Mononuclear cell (primary cell): ENCODE data around the gene IPO9. TPM values are rescaled to one million over a fixed set of nuclear protein-coding genes. Genes with fewer than 3 reads are reported as not detected.

ENCODE experiments used
- H3K27me3 ChIP-seq: 2 replicates; pipeline ENCODE4 v1.6.0; 2011; ENCODE audit warnings: low read length, control low read depth; ENCODE audit not compliant: insufficient read depth
- H3K4me1 ChIP-seq: 2 replicates; pipeline ENCODE4 v1.5.1; 2011; ENCODE audit warnings: mild to moderate bottlenecking, low read length, control low read depth; ENCODE audit not compliant: insufficient read depth
- H3K4me3 ChIP-seq: 2 replicates; pipeline ENCODE4 v1.5.1; 2011; ENCODE audit warnings: mild to moderate bottlenecking, low read length, moderate library complexity
- H3K9me3 ChIP-seq: 2 replicates; pipeline ENCODE4 v1.5.1; 2011; ENCODE audit warnings: low read depth, mild to moderate bottlenecking, control low read depth, low read length
- total RNA-seq: library from RNA; depleted of rRNA; stranded (reverse); fragments of >200 nt; gene quantifications from one replicate; pipeline ENCODE4 v1.2.3, GENCODE V29; 2012

IPO9 gene
- total RNA-seq, 1 donor, result 14.4 TPM

DNA sequence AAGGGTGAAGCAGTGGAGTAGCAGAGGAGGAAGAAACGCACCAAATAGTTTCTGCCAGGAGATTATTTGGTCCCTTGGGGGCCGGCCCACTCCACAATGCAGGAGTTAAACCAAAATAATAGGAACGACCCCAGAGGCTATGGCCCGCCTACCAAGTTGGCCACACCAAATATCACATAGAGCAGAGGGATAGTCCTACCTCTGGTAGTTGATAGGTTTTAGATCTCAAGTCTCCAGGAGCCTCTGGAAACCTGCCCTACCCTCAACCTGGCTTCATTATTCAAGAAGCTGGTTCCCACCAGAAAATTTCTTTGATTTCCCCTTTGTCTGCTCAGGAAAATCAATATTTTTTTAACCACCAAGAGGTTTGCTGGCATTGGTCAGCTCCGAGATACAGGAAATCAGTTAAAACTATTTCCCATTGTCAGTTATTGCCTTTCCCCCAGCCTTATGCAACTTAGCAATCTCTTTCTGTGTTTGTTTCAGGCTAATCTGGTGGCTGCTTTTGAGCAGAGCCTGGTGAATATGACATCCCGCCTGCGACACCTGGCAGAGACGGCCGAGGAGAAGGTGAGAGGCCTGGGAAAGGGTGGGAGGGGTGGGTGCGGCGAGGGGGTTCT lies 35.5 kb upstream of the IPO9 start:
- Histone ChIP-seq H3K27me3 (no peaks in the 10 kb centered on the region), H3K4me1 (peaks cover 28% of the 10 kb centered on the region), H3K4me3 (no peak overlapping the region), H3K9me3 (no peaks in the 10 kb centered on the region)

DNA sequence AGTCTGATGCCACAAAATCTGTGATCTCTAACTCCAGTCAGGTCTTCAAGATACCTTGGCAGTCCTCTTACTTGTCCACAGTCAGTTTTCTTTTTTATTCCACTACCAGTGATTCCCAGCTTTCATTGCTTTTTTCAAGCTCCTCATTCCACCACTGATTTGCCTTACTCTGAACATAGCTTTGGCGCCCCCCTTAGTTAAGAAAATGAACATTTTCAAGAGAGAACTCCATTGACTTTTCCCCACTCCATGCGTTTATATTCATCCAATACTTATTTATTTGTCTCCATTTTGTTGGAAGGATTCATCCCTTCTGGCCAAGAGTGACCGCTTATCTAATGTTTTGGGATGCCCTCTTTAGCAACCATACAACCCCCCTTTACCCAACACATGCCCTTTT lies 33.9 kb upstream of the IPO9 start:
- H3K27me3 ChIP-seq, result no peaks in the 10 kb centered on the region
- no peak overlapping the region for H3K4me3 ChIP-seq
- no peaks in the 10 kb centered on the region for H3K9me3 ChIP-seq
- H3K4me1 ChIP-seq, result peaks cover 26% of the 10 kb centered on the region

DNA sequence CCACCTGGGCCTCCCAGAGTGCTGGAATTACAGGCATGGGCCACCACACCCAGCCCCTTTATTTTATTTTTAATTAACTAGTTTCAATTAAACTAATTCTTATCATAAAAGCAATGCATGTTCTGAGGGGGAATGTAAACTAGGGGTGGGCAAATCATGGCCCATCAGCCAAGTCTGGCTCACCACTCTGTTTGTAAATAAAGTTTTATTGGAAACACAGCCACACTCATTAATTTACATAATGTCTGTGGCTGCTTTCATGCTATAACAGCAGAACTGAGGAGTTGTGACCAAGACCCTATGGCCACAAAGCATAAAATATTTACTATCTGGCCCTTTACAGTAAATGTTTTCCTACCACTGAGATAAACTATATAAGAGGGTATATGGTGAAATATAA lies 28.7 kb upstream of the IPO9 start:
- Histone ChIP-seq H3K4me3 (no peak overlapping the region), H3K9me3 (no peaks in the 10 kb centered on the region), H3K4me1 (no peaks in the 10 kb centered on the region), H3K27me3 (no peaks in the 10 kb centered on the region)

DNA sequence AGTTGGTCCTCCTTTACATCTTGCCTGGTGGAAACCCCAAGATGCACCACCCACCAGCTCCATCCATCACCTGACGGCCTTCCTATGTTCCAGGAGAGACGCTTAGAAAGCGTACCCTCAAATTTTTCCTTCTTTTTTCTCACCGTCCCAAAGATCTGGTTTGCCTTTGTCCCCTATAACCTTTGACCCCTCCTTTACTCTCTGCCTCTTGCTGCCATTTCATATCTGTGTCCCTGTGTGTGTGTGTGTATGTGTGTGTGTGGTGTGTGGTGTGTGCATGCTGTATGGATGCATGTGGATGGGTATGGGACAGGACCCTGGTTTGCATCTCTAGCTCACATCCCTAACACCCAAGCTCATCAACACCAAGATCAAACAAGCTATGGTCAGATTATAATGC lies 22.2 kb upstream of the IPO9 start:
- Histone ChIP-seq H3K4me1 (no peaks in the 10 kb centered on the region), H3K27me3 (no peaks in the 10 kb centered on the region), H3K9me3 (no peaks in the 10 kb centered on the region), H3K4me3 (no peak overlapping the region)

DNA sequence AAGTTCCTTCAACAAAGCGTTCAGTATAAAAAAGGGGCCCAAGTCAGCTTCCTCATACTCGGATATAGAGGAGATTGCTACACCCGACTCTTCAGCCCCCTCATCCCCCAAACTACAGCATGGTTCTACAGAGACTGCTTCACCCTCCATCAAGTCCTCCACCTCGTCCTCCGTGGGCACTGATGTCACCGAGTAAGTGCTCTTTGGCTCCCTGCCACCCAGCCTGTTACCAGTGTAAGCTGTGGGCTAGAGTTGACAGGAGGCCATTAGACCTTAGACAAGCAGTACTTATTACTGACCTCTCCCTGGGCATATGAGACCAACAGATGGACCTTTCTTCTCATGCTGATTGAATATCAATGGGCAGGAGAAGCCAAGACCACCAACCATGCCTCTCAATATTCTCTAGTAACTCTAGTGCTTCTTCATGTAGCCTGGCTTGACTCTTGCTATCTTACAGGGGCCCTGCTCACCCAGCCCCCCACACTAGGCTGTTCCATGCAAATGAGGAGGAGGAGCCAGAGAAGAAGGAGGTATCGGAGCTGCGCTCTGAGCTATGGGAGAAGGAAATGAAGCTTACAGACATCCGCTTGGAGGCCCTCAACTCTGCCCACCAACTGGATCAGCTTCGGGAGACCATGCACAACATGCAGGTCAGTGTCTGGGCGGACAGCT lies 20.9 kb upstream of the IPO9 start:
- Histone ChIP-seq H3K4me3 (no peak overlapping the region), H3K4me1 (no peaks in the 10 kb centered on the region), H3K9me3 (no peaks in the 10 kb centered on the region), H3K27me3 (no peaks in the 10 kb centered on the region)

DNA sequence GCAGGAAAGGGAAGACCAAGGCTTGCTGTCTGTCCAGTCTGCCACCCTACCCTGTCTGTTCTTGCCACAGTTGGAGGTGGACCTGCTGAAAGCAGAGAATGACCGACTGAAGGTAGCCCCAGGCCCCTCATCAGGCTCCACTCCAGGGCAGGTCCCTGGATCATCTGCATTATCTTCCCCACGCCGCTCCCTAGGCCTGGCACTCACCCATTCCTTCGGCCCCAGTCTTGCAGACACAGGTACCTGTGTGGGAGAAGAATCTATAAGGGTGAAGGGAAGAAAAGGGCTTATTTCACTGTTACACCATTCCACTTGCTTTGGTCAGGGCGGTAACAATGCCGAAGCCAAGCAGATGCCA lies 20.3 kb upstream of the IPO9 start:
- Histone ChIP-seq H3K27me3 (no peaks in the 10 kb centered on the region), H3K4me1 (no peaks in the 10 kb centered on the region)

DNA sequence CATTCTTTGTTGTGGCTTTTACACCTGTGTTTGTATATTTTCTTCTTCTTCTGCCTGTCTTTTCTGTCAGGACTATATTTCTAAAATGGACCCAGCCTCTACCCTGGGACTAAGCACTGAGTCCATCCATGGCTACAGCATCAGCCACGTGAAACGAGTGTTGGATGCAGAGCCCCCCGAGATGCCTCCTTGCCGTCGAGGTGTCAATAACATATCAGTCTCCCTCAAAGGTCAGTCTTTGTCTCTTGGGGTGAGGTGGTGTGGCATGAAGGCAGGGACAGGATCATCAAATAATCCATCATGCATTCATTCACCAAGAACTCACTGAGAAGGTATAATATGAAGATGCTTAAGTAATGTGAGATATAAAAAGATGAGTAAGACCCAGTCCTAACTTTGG lies 19.1 kb upstream of the IPO9 start:
- no peak overlapping the region for H3K4me3 ChIP-seq

More for the DNA sequence above, 20.3 kb upstream of the IPO9 start:
- H3K4me3 ChIP-seq, result no peak overlapping the region
- H3K9me3 ChIP-seq, result no peaks in the 10 kb centered on the region

DNA sequence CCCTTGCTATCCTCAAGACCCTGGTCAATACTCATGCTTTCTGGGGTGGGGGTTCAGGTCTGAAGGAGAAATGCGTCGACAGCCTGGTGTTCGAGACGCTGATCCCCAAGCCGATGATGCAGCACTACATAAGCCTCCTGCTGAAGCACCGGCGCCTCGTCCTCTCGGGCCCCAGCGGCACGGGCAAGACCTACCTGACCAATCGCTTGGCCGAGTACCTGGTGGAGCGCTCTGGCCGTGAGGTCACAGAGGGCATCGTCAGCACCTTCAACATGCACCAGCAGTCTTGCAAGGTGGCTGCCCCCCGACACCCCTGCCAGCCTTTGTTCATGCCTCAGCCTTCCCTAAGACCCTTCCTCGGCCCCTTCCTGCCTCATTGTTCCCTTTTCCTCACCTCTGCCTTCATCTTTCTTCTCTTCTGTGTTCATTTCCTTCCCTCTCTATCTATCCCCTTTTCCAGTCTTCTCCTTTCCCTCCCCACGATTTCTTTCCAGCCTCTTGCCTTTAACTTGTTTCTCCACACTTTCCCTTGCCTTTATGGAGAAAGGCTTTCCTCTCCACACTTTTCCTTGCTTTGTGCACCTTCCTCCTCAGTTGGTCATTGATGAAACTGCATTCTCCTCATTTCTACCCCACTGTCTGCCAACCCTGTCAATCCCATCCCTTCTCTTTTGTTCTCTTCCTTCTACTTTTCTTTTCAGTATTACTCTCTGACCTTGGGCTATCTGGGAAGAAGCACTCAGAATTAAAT lies 18.3 kb upstream of the IPO9 start:
- Histone ChIP-seq H3K4me3 (no peak overlapping the region), H3K27me3 (no peaks in the 10 kb centered on the region), H3K4me1 (no peaks in the 10 kb centered on the region), H3K9me3 (no peaks in the 10 kb centered on the region)

More for the DNA sequence above, 19.1 kb upstream of the IPO9 start:
- Histone ChIP-seq H3K27me3 (no peaks in the 10 kb centered on the region), H3K4me1 (no peaks in the 10 kb centered on the region), H3K9me3 (no peaks in the 10 kb centered on the region)

DNA sequence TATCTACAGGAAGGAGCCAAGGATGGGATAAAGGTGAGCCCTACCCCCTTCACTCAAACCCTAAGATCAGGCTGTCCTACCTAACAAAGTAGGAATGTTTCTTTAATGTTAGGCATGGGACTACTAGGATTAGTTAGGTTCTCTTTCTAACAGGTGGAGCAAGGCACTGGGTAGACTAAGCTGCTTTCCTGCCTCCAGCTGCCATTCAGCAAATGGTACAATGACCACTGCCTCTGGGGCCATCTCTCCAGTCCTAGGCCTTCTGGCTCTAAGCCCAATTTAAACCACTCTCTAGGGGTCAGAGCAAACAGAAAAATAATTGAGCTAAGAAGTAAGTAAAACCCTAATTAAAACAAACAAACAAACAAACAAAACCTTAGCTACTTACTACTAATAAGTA lies 15.7 kb upstream of the IPO9 start:
- Histone ChIP-seq H3K9me3 (no peaks in the 10 kb centered on the region), H3K4me1 (no peaks in the 10 kb centered on the region), H3K4me3 (no peak overlapping the region), H3K27me3 (no peaks in the 10 kb centered on the region)

DNA sequence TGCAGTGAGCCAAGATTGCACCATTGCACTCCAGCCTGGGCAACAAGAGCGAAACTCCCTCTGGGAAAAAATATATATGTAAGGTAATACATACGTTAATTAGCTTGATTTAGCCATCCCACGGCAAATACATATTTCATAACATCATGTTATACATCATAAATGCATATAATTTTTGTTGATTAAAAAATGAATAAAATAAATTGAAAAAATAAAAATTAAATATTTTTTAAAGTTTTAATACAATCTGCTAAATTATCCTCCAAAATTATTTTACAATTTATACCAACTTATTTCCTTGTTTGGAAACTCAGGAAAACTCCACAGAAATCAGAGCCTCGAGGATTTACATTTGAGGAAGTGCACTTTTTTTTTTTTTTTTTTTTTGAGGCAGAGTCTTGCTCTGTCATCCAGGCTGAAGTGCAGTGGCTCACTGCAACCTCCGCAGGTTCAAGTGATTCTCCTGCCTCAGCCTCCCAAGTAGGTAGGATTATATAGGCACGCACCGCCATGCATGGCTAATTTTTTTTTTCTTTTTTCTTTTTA lies 12.6 kb upstream of the IPO9 start:
- H3K27me3 ChIP-seq, result no peaks in the 10 kb centered on the region
- no peaks in the 10 kb centered on the region for H3K9me3 ChIP-seq
- no peaks in the 10 kb centered on the region for H3K4me1 ChIP-seq
- no peak overlapping the region for H3K4me3 ChIP-seq

DNA sequence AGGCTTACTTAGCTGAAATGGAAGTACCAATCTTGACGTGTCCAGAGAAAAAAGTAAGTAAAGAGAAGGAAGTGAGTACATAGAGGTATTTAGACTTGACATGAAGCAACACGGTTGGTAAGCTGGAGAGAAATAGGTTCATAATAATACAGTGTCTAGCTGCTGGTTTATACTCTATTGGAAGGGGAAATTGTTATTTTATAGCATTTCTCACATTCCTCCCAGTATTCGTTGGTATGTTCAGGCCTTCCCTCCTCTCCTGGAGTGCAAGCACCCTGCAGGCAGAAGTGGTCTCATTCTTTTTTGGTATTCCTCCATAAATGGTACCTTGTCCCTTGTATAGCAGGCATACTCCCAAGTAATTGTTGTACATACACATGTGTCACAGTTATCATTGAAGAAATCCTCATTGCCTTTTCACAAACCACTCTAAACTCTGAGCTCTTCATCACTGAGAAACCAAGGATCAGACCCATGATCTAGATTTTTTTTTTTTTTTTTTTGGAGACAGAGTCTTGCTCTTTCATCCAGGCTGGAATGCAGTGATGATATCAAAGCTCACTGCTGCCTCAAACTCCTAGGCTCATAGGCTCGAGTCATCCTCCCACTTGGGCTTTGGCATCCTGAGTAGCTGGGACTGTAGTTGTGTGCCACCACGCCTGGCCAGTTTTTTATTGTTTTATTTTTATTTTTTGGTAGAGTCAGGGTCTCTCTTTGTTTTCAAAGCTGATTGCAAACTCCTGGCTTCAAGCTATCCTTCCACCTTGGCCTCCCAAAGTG lies 9.8 kb upstream of the IPO9 start:
- Histone ChIP-seq H3K9me3 (no peaks in the 10 kb centered on the region), H3K4me1 (no peaks in the 10 kb centered on the region), H3K27me3 (no peaks in the 10 kb centered on the region), H3K4me3 (no peak overlapping the region)

DNA sequence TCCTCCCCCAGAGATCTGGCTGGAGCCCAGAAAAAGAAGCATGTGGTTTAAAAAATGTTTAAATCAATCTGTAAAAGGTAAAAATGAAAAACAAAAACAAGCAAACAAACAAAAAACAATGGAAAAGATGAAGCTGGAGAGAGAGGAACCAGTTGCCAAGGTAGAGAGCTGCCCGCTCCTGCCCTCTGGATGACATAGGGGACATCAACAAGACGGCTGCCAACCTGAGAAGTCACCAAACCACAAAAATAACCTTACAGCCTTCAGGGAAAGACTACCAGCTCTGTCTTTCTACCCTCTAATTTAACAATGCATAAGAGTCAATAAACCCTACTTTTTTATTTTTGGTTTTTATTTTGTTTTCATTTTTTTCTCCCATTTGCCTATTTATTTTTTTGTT lies 8.5 kb upstream of the IPO9 start:
- no peak overlapping the region for H3K4me3 ChIP-seq

DNA sequence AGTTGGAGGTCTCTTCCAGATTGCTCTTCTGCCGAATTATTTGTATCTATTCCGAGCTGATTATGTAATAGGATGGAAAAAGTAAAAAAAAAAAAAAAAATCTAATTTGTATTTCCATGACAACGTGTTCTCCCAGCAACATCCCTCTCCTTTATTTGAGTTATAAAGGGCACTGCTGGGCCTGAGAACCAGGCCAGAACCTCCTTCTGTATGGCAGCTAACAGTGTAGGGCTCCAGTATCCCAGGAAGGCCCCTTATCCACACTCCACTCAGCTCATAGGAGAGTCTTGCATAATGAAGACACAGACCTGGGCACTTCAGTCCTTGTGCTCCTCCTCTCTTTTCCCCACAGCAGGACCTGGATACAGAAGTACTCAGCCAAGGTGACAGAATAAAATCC lies 3.7 kb upstream of the IPO9 start:
- H3K4me3 ChIP-seq, result no peak overlapping the region
- peaks cover 15% of the 10 kb centered on the region for H3K4me1 ChIP-seq
- H3K9me3 ChIP-seq, result no peaks in the 10 kb centered on the region
- H3K27me3 ChIP-seq, result no peaks in the 10 kb centered on the region

More for the DNA sequence above, 8.5 kb upstream of the IPO9 start:
- Histone ChIP-seq H3K9me3 (no peaks in the 10 kb centered on the region), H3K4me1 (no peaks in the 10 kb centered on the region), H3K27me3 (no peaks in the 10 kb centered on the region)

DNA sequence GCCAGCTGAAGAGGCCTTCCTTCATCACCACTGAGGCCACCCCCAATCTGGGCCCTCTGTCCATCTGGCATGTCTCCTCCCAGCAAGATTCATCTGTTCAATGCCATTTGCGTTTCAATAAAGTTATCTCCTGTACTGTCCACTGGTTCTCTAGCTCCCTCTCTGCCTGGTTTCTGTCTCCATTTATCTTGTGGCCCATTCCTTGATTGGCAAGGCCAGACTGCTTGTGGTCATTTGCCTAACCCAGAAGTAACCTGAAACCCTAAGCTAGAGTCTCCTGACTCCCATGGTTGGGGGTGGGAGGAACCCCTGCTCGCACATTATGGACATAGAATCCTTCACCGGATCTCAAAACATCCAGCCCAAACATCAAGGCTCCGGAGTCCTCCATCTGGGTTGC lies 2.1 kb upstream of the IPO9 start:
- Histone ChIP-seq H3K9me3 (no peaks in the 10 kb centered on the region), H3K4me1 (peaks cover 28% of the 10 kb centered on the region), H3K4me3 (no peak overlapping the region), H3K27me3 (no peaks in the 10 kb centered on the region)
